Esophagus squamous epithelium (tissue), 5 donors: Measurements from ENCODE around the gene TSHR. TPM values are rescaled to one million over a fixed set of nuclear protein-coding genes. Genes with fewer than 3 reads are reported as not detected.

Experiments
- DNase-seq: peaks from one replicate; lab custom pipeline; 2025; lab: John Stamatoyannopoulos, UW
- H3K27ac ChIP-seq, 4 donors: fragments of 200-600 bp; sonication (generic); one replicate each; pipeline ENCODE4 v1.5.1; 2016 to 2019; ENCODE audit warnings: mild to moderate bottlenecking in 1 of 4
- H3K27me3 ChIP-seq, 4 donors: fragments of 200-600 bp; sonication (generic); 1 replicate in 3 of 4; 2 replicates in 1 of 4; pipeline versions ENCODE4 v1.5.1 to v1.6.0; 2017 to 2021; ENCODE audit warnings: antibody characterized with exemption in 1 of 4
- H3K36me3 ChIP-seq, 3 donors: fragments of 200-600 bp; sonication (generic); one replicate each; pipeline ENCODE4 v1.5.1; 2016 to 2019
- H3K4me1 ChIP-seq, 3 donors: fragments of 200-600 bp; sonication (generic); one replicate each; pipeline ENCODE4 v1.5.1; 2017 to 2019
- H3K4me3 ChIP-seq, 4 donors: fragments of 200-600 bp; sonication (generic); 1 replicate in 3 of 4; 2 replicates in 1 of 4; pipeline ENCODE4 v1.5.1; 2016 to 2019; ENCODE audit warnings: mild to moderate bottlenecking in 2 of 4, moderate library complexity in 1 of 4
- H3K9me3 ChIP-seq, 3 donors: fragments of 200-600 bp; sonication (generic); one replicate each; pipeline ENCODE4 v1.5.1; 2016 to 2019
- CTCF ChIP-seq, 6 experiments: fragments of 450-650 bp in 4 of 6; fragments of 200-600 bp in 2 of 6; sonication (generic) in 2 of 6; IDR thresholded peaks; one replicate each; pipeline ENCODE4 v1.5.1; 2016 to 2019; ENCODE audit warnings: antibody characterized with exemption in 6 of 6, mild to moderate bottlenecking in 4 of 6, moderate library complexity in 4 of 6
- POLR2A ChIP-seq, 4 donors: fragments of 450-650 bp; IDR thresholded peaks; one replicate each; pipeline ENCODE4 v1.6.1; 2017; ENCODE audit warnings: antibody characterized with exemption in 4 of 4, mild to moderate bottlenecking in 4 of 4, moderate library complexity in 3 of 4
- WGBS, 2 donors: methylation state at CpG; one replicate each; pipeline ENCODE4 v1.1.5; 2018; 5-methylcytosine and 5-hydroxymethylcytosine counted together
- intact Hi-C: fragments of 100-400 bp; cut with DNase I; formaldehyde crosslinking; loops from one replicate; pipeline ENCODE4 v1.15.0; 2022
- total RNA-seq, 4 donors: library from RNA; depleted of rRNA; stranded (reverse); fragments of >200 nt; gene quantifications; one replicate each; pipeline ENCODE4 v1.1.0, GENCODE V29; 2016
- donor health status: DM: yes; HTN: yes; CAD: no.

TSHR gene
- total RNA-seq, 4 donors from 2014 or later, result not detected

- Histone ChIP-seq H3K9me3 (no peaks in the 10 kb centered on the region), H3K4me3 (peak overlapping the region; percentile 64 to 83 (median 76)), H3K36me3 (no peaks in the 10 kb centered on the region), H3K4me1 (peaks cover 3 to 20% (median 3%) of the 10 kb centered on the region in 3 donors), H3K27me3 (no peaks in the 10 kb centered on the region), H3K27ac (peak overlapping the region; percentile 89 to 96 (median 95))
- intact Hi-C loops, result no loop called here
- 0% methylated on average over 6 to 17 of the region's 28 CpGs for WGBS, 2 donors
- peak; percentile 83 to 94 (median 87) for TF ChIP-seq CTCF (IDR thresholded peaks at IDR 0.05)
- peak in 3 of 4 donors; percentile 34 to 85 (median 50) for TF ChIP-seq POLR2A (IDR thresholded peaks at IDR 0.05)
- peak; percentile 52 for DNase-seq
Measured at GRCh38 chr14:81170104-81170828, 214.8 kb downstream of the TSHR start.

- intact Hi-C loops, result no loop called here
Measured at GRCh38 chr14:81170829-81171195, 215.4 kb downstream of the TSHR start.

GRCh38 chr14:81172353-81172752 lies 216.9 kb downstream of the TSHR start:
- H3K9me3 ChIP-seq, result no peaks in the 10 kb centered on the region
- no peaks in the 10 kb centered on the region for H3K27me3 ChIP-seq
- DNase-seq, result no peak
- no peak overlapping the region for H3K4me3 ChIP-seq
- intact Hi-C loops, result no loop called here
- no peak overlapping the region for H3K27ac ChIP-seq
- no peaks in the 10 kb centered on the region for H3K36me3 ChIP-seq
- 54 to 71% methylated on average over 2 of the region's 2 CpGs for WGBS, 2 donors
- peaks cover 3 to 30% (median 12%) of the 10 kb centered on the region in 3 donors for H3K4me1 ChIP-seq
- no peak for TF ChIP-seq POLR2A (IDR thresholded peaks at IDR 0.05)
- no peak for TF ChIP-seq CTCF (IDR thresholded peaks at IDR 0.05)

More at GRCh38 chr14:81170829-81171195, 215.4 kb downstream of the TSHR start:
- peak overlapping the region; percentile 89 to 96 (median 95) for H3K27ac ChIP-seq
- TF ChIP-seq POLR2A (IDR thresholded peaks at IDR 0.05) (no peak), CTCF (IDR thresholded peaks at IDR 0.05) (no peak)
- H3K36me3 ChIP-seq, result no peaks in the 10 kb centered on the region
- no peaks in the 10 kb centered on the region for H3K9me3 ChIP-seq
- H3K4me3 ChIP-seq, result peak overlapping the region in 3 of 4 donors; percentile 75 to 83 (median 77)
- 5 to 17% methylated on average over 3 of the region's 3 CpGs for WGBS, 2 donors
- peaks cover 3 to 20% (median 3%) of the 10 kb centered on the region in 3 donors for H3K4me1 ChIP-seq
- no peak for DNase-seq
- H3K27me3 ChIP-seq, result no peaks in the 10 kb centered on the region

- 68 to 74% methylated on average over 3 of the region's 3 CpGs for WGBS, 2 donors
- DNase-seq, result no peak
- Histone ChIP-seq H3K4me1 (peaks cover 5 to 35% (median 16%) of the 10 kb centered on the region in 3 donors), H3K9me3 (no peaks in the 10 kb centered on the region), H3K27me3 (no peaks in the 10 kb centered on the region), H3K4me3 (no peak overlapping the region), H3K27ac (no peak overlapping the region), H3K36me3 (no peaks in the 10 kb centered on the region)
- intact Hi-C loops, result no loop called here
- TF ChIP-seq CTCF (IDR thresholded peaks at IDR 0.05) (no peak), POLR2A (IDR thresholded peaks at IDR 0.05) (no peak)
Measured at GRCh38 chr14:81172881-81173280, 217.5 kb downstream of the TSHR start.

GRCh38 chr14:81176241-81176640 lies 220.8 kb downstream of the TSHR start:
- no peak overlapping the region for H3K4me3 ChIP-seq
- H3K9me3 ChIP-seq, result no peaks in the 10 kb centered on the region
- peaks cover 5 to 20% (median 16%) of the 10 kb centered on the region in 3 donors for H3K4me1 ChIP-seq
- no peak for TF ChIP-seq CTCF (IDR thresholded peaks at IDR 0.05)
- no peak for TF ChIP-seq POLR2A (IDR thresholded peaks at IDR 0.05)
- H3K36me3 ChIP-seq, result peaks cover 0 to 26% (median 0%) of the 10 kb centered on the region in 3 donors
- intact Hi-C loops, result no loop called here
- WGBS, 2 donors, result 78 to 81% methylated on average over 3 of the region's 3 CpGs
- DNase-seq, result no peak
- no peaks in the 10 kb centered on the region for H3K27me3 ChIP-seq
- H3K27ac ChIP-seq, result peak overlapping the region in 2 of 4 donors; percentile 49 to 52
